ENCODE data around the gene ENGASE.

GRCh38 chr17:79123988-79124387, 49.4 kb downstream of the ENGASE start:
- no peak for TF ChIP-seq CTCF (IDR thresholded peaks at IDR 0.05; ENCODE audit: insufficient read depth, low read depth, low read length)
- no peak for TF ChIP-seq EZH2 (IDR thresholded peaks at IDR 0.05; ENCODE audit: insufficient read depth, low read length)
